Measurements from ENCODE around the gene FBLIM1.

DNA sequence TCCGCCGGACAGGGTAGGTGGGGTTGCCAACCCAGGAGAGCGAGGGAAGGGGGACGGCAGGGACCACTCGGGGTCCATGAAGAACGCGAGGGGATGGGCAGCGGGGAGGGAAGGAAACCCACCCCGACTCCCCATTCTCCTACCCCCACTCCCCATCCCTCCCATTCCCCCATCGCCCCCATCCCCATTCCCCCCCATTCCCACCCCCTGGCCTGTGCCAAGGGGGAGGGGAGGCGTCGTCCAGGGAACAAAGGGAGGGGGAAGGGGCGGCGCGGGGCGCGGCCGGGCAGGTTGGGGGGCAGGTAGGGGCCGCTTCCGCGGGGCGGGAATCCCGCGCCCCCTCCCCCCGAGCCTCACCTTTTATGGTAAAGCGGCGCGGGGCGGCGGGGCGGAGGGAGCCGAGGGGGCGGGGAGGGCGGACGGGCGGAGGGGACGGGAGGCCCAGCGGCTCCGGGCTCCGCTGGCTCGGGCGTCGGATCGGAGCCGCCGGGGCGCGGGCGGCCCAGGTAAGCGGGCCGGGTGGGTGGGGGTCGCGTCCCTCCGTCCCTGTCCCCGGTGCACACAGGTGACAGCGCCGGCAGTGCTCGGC is at the start of gene FBLIM1:
- TF ChIP-seq POLR2A (IDR thresholded peaks at IDR 0.05; ENCODE audit: borderline replicate concordance, extremely low read depth, insufficient read depth, insufficient read length) (no peak), TCF7L2 (IDR thresholded peaks at IDR 0.05; ENCODE audit: borderline replicate concordance, extremely low read depth, insufficient read depth, insufficient read length) (no peak), EZH2phosphoT487 (IDR thresholded peaks at IDR 0.05; ENCODE audit: borderline replicate concordance) (no peak), ZFX (IDR thresholded peaks at IDR 0.05) (no peak), CEBPB (IDR thresholded peaks at IDR 0.05; ENCODE audit: low read depth) (no peak), RAD21 (IDR thresholded peaks at IDR 0.05; ENCODE audit: low read depth) (no peak), EGR1 (IDR thresholded peaks at IDR 0.05; ENCODE audit: low read depth) (no peak), EZH2 (IDR thresholded peaks at IDR 0.05) (no peak), ZNF274 (IDR thresholded peaks at IDR 0.05; ENCODE audit: low read depth, low read length) (no peak), JUND (IDR thresholded peaks at IDR 0.05) (no peak)
- TF ChIP-seq, protein P1, sequence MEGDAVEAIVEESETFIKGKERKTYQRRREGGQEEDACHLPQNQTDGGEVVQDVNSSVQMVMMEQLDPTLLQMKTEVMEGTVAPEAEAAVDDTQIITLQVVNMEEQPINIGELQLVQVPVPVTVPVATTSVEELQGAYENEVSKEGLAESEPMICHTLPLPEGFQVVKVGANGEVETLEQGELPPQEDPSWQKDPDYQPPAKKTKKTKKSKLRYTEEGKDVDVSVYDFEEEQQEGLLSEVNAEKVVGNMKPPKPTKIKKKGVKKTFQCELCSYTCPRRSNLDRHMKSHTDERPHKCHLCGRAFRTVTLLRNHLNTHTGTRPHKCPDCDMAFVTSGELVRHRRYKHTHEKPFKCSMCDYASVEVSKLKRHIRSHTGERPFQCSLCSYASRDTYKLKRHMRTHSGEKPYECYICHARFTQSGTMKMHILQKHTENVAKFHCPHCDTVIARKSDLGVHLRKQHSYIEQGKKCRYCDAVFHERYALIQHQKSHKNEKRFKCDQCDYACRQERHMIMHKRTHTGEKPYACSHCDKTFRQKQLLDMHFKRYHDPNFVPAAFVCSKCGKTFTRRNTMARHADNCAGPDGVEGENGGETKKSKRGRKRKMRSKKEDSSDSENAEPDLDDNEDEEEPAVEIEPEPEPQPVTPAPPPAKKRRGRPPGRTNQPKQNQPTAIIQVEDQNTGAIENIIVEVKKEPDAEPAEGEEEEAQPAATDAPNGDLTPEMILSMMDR (IDR thresholded peaks at IDR 0.05 in 2 of 3, conservative IDR thresholded peaks at IDR 0.05 in 1 of 3; ENCODE audit: borderline replicate concordance in 1 of 3, insufficient read depth in 1 of 3, low read depth in 2 of 3, low read length in 2 of 3): no peak
- TF ChIP-seq, protein P2, sequence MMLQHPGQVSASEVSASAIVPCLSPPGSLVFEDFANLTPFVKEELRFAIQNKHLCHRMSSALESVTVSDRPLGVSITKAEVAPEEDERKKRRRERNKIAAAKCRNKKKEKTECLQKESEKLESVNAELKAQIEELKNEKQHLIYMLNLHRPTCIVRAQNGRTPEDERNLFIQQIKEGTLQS (IDR thresholded peaks at IDR 0.05): no peak
- TF ChIP-seq, protein P3, sequence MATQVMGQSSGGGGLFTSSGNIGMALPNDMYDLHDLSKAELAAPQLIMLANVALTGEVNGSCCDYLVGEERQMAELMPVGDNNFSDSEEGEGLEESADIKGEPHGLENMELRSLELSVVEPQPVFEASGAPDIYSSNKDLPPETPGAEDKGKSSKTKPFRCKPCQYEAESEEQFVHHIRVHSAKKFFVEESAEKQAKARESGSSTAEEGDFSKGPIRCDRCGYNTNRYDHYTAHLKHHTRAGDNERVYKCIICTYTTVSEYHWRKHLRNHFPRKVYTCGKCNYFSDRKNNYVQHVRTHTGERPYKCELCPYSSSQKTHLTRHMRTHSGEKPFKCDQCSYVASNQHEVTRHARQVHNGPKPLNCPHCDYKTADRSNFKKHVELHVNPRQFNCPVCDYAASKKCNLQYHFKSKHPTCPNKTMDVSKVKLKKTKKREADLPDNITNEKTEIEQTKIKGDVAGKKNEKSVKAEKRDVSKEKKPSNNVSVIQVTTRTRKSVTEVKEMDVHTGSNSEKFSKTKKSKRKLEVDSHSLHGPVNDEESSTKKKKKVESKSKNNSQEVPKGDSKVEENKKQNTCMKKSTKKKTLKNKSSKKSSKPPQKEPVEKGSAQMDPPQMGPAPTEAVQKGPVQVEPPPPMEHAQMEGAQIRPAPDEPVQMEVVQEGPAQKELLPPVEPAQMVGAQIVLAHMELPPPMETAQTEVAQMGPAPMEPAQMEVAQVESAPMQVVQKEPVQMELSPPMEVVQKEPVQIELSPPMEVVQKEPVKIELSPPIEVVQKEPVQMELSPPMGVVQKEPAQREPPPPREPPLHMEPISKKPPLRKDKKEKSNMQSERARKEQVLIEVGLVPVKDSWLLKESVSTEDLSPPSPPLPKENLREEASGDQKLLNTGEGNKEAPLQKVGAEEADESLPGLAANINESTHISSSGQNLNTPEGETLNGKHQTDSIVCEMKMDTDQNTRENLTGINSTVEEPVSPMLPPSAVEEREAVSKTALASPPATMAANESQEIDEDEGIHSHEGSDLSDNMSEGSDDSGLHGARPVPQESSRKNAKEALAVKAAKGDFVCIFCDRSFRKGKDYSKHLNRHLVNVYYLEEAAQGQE (IDR thresholded peaks at IDR 0.05; ENCODE audit: low read depth): no peak
- TF ChIP-seq, protein P4, sequence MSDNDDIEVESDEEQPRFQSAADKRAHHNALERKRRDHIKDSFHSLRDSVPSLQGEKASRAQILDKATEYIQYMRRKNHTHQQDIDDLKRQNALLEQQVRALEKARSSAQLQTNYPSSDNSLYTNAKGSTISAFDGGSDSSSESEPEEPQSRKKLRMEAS (IDR thresholded peaks at IDR 0.05): no peak

All from HCT116 (cell line).